Upper lobe of left lung (tissue), 4 donors: Measurements from ENCODE around the gene MCM7.

ENCODE experiments used
- POLR2A ChIP-seq, 4 donors: fragments of 450-650 bp; IDR thresholded peaks; one replicate each; pipeline ENCODE4 v1.5.1; 2016 to 2017; ENCODE audit warnings: antibody characterized with exemption in 4 of 4, mild to moderate bottlenecking in 2 of 4
- POLR2AphosphoS5 ChIP-seq, 2 donors: sonication (generic); formaldehyde crosslinking; IDR thresholded peaks; one replicate each; pipeline ENCODE4 v1.5.1; 2017; ENCODE audit warnings: antibody characterized with exemption in 2 of 2
- TF ChIP-seq, protein P1 (sequence below), 6 experiments: fragments of 450-650 bp in 4 of 6; fragments of 200-600 bp in 2 of 6; sonication (generic) in 2 of 6; IDR thresholded peaks; one replicate each; pipeline ENCODE4 v1.5.1; 2016 to 2019; ENCODE audit warnings: antibody characterized with exemption in 6 of 6

DNA sequence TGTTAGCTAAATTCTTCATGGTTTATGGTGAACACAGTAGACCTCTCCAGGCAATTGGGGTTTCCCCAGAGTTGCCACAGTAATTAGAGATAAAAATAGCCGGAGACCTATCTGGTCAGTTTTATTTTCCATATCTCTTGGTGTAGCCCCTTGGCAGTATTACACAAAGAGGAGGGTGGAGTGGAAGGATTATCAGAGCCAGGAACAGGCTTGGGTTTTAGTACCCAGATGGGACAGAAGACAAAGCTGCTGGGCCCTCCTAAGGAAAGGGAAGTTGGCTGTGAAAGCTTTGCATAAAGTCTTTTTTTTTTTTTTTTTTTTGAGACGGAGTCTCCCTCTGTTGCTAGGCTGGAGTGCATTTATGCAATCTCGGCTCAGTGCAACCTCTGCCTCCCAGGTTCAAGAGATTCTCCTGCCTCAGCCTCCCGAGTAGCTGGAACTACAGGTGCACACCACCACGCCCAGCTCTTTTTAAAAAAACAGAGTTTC is 41.9 kb downstream of the MCM7 start:
- TF ChIP-seq POLR2AphosphoS5 (IDR thresholded peaks at IDR 0.05) (no peak), POLR2A (IDR thresholded peaks at IDR 0.05) (no peak)
- TF ChIP-seq, protein P1, sequence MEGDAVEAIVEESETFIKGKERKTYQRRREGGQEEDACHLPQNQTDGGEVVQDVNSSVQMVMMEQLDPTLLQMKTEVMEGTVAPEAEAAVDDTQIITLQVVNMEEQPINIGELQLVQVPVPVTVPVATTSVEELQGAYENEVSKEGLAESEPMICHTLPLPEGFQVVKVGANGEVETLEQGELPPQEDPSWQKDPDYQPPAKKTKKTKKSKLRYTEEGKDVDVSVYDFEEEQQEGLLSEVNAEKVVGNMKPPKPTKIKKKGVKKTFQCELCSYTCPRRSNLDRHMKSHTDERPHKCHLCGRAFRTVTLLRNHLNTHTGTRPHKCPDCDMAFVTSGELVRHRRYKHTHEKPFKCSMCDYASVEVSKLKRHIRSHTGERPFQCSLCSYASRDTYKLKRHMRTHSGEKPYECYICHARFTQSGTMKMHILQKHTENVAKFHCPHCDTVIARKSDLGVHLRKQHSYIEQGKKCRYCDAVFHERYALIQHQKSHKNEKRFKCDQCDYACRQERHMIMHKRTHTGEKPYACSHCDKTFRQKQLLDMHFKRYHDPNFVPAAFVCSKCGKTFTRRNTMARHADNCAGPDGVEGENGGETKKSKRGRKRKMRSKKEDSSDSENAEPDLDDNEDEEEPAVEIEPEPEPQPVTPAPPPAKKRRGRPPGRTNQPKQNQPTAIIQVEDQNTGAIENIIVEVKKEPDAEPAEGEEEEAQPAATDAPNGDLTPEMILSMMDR (IDR thresholded peaks at IDR 0.05), result no peak
